ENCODE measurements around the gene CHAD.
A peak's percentile ranks its signal among the peaks of the same experiment; 100 is the strongest.

Gene CHAD

GRCh38 chr17:50471009-50471905 lies 2.6 kb upstream of the CHAD start:
- Mint-ChIP-seq H3K4me1 (peaks cover 23% of the 10 kb centered on the region), H3K27ac (peak overlapping the region; percentile 39), H3K27me3 (peaks cover 15% of the 10 kb centered on the region), H3K4me3 (no peak overlapping the region), H3K36me3 (peaks cover 11% of the 10 kb centered on the region), H3K9me3 (no peaks in the 10 kb centered on the region)
- no peak for ATAC-seq

DNA sequence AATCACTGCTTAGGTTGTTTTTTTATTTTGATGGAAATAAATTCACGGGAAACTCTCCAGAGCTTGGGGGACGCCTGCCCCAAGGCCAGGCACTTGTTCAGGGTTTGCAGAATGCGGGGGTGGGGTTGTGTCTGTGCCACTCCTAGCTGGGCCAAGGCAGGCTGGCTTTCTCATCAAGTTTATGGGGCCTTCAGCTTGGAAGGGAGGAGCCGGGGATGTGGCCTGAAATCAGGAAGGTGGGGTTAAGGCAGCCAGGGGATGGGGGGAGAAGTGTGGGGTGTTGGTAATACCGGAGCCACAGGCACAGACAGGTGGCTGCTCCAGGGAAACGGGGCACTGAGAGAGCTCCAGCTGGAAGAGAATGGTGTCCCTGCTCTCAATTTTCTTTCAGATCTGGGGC lies 1.7 kb upstream of the CHAD start:
- no peak for ATAC-seq
- Mint-ChIP-seq H3K9me3 (no peaks in the 10 kb centered on the region), H3K4me3 (peak overlapping the region; percentile 22), H3K4me1 (peaks cover 31% of the 10 kb centered on the region), H3K27ac (peak overlapping the region; percentile 39), H3K27me3 (peaks cover 15% of the 10 kb centered on the region), H3K36me3 (peaks cover 14% of the 10 kb centered on the region)

GRCh38 chr17:50469671-50470305 lies 1.1 kb upstream of the CHAD start:
- peaks cover 20% of the 10 kb centered on the region for H3K36me3 Mint-ChIP-seq
- H3K27ac Mint-ChIP-seq: peak overlapping the region; percentile 39
- no peak for ATAC-seq
- H3K9me3 Mint-ChIP-seq: no peaks in the 10 kb centered on the region
- peaks cover 15% of the 10 kb centered on the region for H3K27me3 Mint-ChIP-seq
- H3K4me3 Mint-ChIP-seq: peak overlapping the region; percentile 22
- peaks cover 38% of the 10 kb centered on the region for H3K4me1 Mint-ChIP-seq

DNA sequence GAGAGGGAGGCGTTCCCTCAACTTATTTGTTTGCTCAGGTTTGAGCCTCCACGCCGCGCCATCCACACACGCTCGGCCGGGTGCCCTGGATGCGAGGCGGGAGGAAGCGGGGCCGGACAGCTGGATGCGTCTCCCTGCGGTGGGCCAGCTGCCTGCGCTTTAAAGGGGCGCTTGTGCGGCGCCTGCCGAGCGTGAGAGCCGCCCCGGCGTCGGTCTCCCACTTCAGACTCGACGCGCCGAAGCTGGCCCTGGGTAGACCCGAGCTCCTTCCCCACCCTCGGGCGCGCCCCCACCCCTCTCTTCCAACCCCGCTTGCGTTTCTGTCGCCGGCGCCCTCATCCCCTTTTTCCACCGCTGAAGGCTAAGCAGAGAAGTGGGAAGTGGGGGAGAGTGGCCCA lies 527 bp upstream of the CHAD start:
- Mint-ChIP-seq H3K9me3 (no peaks in the 10 kb centered on the region), H3K4me1 (peaks cover 43% of the 10 kb centered on the region), H3K36me3 (peaks cover 26% of the 10 kb centered on the region), H3K27me3 (peaks cover 15% of the 10 kb centered on the region), H3K4me3 (peak overlapping the region; percentile 36), H3K27ac (no peak overlapping the region)
- ATAC-seq: no peak

- peaks cover 15% of the 10 kb centered on the region for H3K27me3 Mint-ChIP-seq
- peaks cover 47% of the 10 kb centered on the region for H3K4me1 Mint-ChIP-seq
- H3K36me3 Mint-ChIP-seq: peaks cover 30% of the 10 kb centered on the region
- H3K9me3 Mint-ChIP-seq: no peaks in the 10 kb centered on the region
- H3K4me3 Mint-ChIP-seq: peak overlapping the region; percentile 58
- peak overlapping the region; percentile 83 for H3K27ac Mint-ChIP-seq
- no peak for ATAC-seq
Observed at GRCh38 chr17:50467855-50468303, 801 bp downstream of the CHAD start.

GRCh38 chr17:50467114-50467854 lies 1.4 kb downstream of the CHAD start:
- ATAC-seq: no peak
- Mint-ChIP-seq H3K9me3 (no peaks in the 10 kb centered on the region), H3K4me3 (peak overlapping the region; percentile 55), H3K36me3 (peaks cover 27% of the 10 kb centered on the region), H3K27ac (peak overlapping the region; percentile 83), H3K4me1 (peaks cover 47% of the 10 kb centered on the region), H3K27me3 (peaks cover 15% of the 10 kb centered on the region)

GRCh38 chr17:50466371-50467113 lies 2.1 kb downstream of the CHAD start:
- H3K36me3 Mint-ChIP-seq: peaks cover 19% of the 10 kb centered on the region

GRCh38 chr17:50465635-50466034 lies 3.0 kb downstream of the CHAD start:
- H3K4me1 Mint-ChIP-seq: peaks cover 47% of the 10 kb centered on the region
- H3K36me3 Mint-ChIP-seq: peaks cover 18% of the 10 kb centered on the region
- H3K4me3 Mint-ChIP-seq: no peak overlapping the region
- H3K27ac Mint-ChIP-seq: peak overlapping the region; percentile 83
- no peak for ATAC-seq
- no peaks in the 10 kb centered on the region for H3K9me3 Mint-ChIP-seq
- H3K27me3 Mint-ChIP-seq: peaks cover 15% of the 10 kb centered on the region

More at GRCh38 chr17:50466371-50467113, 2.1 kb downstream of the CHAD start:
- peak; percentile 52 for ATAC-seq
- H3K4me1 Mint-ChIP-seq: peaks cover 47% of the 10 kb centered on the region
- peak overlapping the region; percentile 83 for H3K27ac Mint-ChIP-seq
- H3K4me3 Mint-ChIP-seq: peak overlapping the region; percentile 30
- H3K27me3 Mint-ChIP-seq: peaks cover 15% of the 10 kb centered on the region
- H3K9me3 Mint-ChIP-seq: no peaks in the 10 kb centered on the region

GRCh38 chr17:50465171-50465570 lies 3.5 kb downstream of the CHAD start:
- Mint-ChIP-seq H3K4me3 (no peak overlapping the region), H3K27me3 (peaks cover 15% of the 10 kb centered on the region), H3K36me3 (peaks cover 18% of the 10 kb centered on the region), H3K27ac (peak overlapping the region; percentile 56), H3K9me3 (no peaks in the 10 kb centered on the region), H3K4me1 (peaks cover 47% of the 10 kb centered on the region)
- no peak for ATAC-seq

DNA sequence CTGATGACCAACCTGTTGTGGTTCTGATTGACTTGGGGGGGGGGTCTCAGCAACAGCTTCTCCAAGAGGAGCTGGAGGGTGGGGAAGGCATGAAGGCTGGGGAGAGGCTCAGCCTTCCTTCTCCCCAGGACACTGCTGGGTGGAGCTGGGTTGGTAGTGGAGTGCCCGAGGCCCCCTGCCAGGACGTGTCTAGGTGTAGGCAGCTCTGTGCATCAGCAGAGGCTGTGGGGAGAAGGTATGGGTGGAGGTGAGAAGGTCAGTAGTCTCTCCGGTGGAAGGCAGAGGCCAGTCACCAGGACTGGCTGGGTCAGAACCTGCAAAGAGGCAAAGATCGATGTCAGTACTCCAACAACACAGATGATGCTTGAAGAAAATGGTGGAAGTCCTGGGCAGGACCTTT lies 3.9 kb downstream of the CHAD start:
- Mint-ChIP-seq H3K27ac (peak overlapping the region; percentile 56), H3K4me3 (no peak overlapping the region), H3K9me3 (no peaks in the 10 kb centered on the region), H3K27me3 (peaks cover 15% of the 10 kb centered on the region), H3K36me3 (peaks cover 18% of the 10 kb centered on the region), H3K4me1 (peaks cover 50% of the 10 kb centered on the region)
- no peak for ATAC-seq

- peaks cover 57% of the 10 kb centered on the region for H3K4me1 Mint-ChIP-seq
- H3K36me3 Mint-ChIP-seq: peaks cover 18% of the 10 kb centered on the region
- H3K4me3 Mint-ChIP-seq: no peak overlapping the region
- no peak for ATAC-seq
- no peaks in the 10 kb centered on the region for H3K9me3 Mint-ChIP-seq
- peak overlapping the region; percentile 56 for H3K27ac Mint-ChIP-seq
- peaks cover 15% of the 10 kb centered on the region for H3K27me3 Mint-ChIP-seq
Observed at GRCh38 chr17:50464121-50464520, 4.6 kb downstream of the CHAD start.

- no peak overlapping the region for H3K4me3 Mint-ChIP-seq
- H3K9me3 Mint-ChIP-seq: no peaks in the 10 kb centered on the region
- H3K27me3 Mint-ChIP-seq: peaks cover 3% of the 10 kb centered on the region
- H3K36me3 Mint-ChIP-seq: peaks cover 18% of the 10 kb centered on the region
- H3K4me1 Mint-ChIP-seq: peaks cover 53% of the 10 kb centered on the region
- H3K27ac Mint-ChIP-seq: no peak overlapping the region
- ATAC-seq: no peak
Observed at GRCh38 chr17:50462446-50462845, 6.2 kb downstream of the CHAD start.

DNA sequence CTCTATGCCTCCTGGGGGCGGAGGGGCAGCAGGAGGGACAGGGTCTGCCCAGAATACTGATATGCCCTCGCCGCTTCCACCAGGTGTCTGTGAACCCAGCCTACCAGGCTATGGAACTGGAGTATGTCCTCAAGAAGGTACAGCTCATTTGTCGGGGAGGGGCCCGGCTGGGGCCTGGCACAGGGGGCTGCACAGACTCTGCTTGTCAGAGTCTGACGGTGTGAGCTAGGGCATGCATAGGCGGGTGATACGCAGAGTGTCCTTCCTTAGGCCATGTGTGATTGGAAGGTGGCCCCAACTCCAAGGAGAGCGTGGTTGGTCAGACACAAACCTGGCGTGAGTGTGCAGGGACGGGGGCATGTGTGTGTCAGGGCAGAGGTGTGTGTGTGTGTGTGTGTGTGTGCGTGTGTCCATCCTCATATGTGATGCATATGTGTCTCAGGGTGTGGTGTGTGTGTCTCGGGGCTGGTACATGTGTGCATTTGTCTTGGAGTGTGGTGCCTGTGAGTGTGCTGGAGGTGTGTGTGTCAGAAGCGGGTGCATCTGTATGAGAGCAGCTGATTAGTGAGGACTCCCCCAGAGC lies 7.0 kb downstream of the CHAD start:
- Mint-ChIP-seq H3K36me3 (peaks cover 18% of the 10 kb centered on the region), H3K4me3 (no peak overlapping the region), H3K4me1 (peaks cover 45% of the 10 kb centered on the region), H3K27me3 (no peaks in the 10 kb centered on the region), H3K27ac (no peak overlapping the region), H3K9me3 (no peaks in the 10 kb centered on the region)
- ATAC-seq: no peak

GRCh38 chr17:50460831-50461526 lies 7.7 kb downstream of the CHAD start:
- Mint-ChIP-seq H3K9me3 (no peaks in the 10 kb centered on the region), H3K4me1 (peaks cover 39% of the 10 kb centered on the region), H3K4me3 (no peak overlapping the region), H3K27ac (no peak overlapping the region), H3K36me3 (peaks cover 21% of the 10 kb centered on the region), H3K27me3 (no peaks in the 10 kb centered on the region)
- no peak for ATAC-seq

All from stimulated activated memory B cell treated with anti-CD40 and anti-IgM and Interleukin-4, amounts not matched to agents 10 μg/mL and 1 μg/mL and 100 μg/mL, for 72 hours (primary cell).